GM21423 (cell line): Measurements from ENCODE around the gene CEACAM7.
"Not testable (repeated sequence)": the region's sequence is repeated elsewhere in the genome, so short reads cannot be mapped to it uniquely, and the experiment has no call there.

Source experiments
- ATAC-seq: cut with Tn5 transposase; IDR thresholded peaks from one replicate; pipeline ENCODE4 v1.9.1; 2021; ENCODE audit warnings: mild to moderate bottlenecking, moderate library complexity; ENCODE audit not compliant: unreplicated experiment

The CEACAM7 gene

GRCh38 chr19:41657157-41657556, 30.9 kb downstream of the CEACAM7 start:
- no peak for ATAC-seq

GRCh38 chr19:41656756-41657155, 31.3 kb downstream of the CEACAM7 start:
- not testable (repeated sequence) for ATAC-seq

GRCh38 chr19:41652250-41652649, 35.8 kb downstream of the CEACAM7 start:
- ATAC-seq = no peak

DNA sequence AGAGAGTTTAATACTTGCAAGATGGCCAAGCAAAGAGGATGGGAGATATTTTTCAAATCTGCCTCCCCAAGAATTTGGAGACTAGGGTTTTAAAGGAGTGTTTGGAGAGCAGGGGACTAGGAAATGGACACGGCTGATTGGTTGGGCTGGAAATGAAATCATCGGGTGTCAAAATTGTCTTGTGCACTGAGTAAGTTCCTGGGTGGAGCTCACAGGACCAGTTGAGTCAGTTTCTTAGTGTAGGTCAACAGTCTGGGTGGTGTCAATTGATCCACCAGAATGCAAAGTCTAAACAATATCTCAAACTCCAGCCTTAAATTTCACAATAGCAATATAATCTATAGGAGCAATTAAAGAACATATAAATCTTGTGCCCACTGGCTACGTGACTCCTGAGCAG, 38.2 kb downstream of the CEACAM7 start:
- no peak for ATAC-seq

DNA sequence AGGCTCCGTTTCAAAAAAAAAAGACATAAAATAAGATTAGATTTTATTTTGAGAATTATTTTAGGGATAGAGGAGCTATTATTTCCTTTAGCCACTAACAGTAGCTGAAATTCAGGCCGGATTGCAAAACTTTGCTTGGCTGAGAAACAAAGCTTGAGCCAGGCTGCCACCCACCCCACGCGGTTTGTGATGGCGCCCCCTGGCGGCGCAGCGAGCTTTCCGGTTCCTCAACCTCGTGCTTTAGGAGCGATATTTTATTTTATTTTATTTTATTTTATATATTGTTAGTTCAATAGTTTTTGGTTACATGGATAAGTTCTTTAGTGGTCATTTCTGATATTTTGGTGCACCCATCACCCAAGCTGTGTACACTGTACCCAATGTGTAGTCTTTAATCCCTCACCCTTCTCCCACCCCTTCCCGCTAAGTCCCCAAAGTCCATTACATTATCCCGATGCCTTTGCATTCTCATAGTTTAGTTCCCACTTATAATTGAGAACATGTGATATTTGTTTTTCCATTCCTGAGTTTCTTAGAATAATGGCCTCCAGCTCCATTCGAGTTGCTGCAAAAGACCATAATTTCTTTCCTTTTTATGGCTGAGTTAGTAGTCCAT, 41.4 kb downstream of the CEACAM7 start:
- ATAC-seq = no peak

DNA sequence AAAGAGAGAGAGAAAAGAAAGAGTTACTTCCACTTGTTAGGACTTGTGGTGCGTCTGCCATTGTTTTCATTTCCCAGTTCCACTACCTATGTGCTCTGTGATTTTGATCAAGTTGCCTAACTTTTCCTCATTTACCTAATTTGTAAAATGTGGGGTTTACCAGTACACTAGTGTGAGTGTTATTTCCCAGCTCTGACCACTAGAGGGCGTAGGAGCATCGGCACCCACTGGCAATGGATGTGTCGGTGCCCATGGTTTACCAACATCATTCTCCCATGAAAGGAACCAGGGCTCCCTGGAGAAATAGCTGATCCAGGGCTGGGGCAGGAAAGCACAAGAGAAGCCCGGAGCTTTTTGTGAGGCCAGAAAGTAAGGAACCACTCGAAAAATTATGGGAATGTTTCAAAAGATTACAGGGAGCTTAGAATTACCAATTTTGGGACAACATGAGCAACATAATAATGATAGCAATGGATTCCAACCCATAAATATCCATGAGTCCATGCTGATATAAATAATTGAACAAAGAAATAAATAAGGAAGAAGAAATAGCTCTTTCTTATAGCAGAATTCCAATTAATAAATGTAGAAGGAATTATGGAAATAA, 46.1 kb downstream of the CEACAM7 start:
- ATAC-seq = no peak

- ATAC-seq = no peak
These were observed 49.4 kb downstream of the CEACAM7 start for GRCh38 chr19:41638641-41639081.

- ATAC-seq = no peak
These were observed 50.6 kb downstream of the CEACAM7 start for GRCh38 chr19:41637484-41637883.

DNA sequence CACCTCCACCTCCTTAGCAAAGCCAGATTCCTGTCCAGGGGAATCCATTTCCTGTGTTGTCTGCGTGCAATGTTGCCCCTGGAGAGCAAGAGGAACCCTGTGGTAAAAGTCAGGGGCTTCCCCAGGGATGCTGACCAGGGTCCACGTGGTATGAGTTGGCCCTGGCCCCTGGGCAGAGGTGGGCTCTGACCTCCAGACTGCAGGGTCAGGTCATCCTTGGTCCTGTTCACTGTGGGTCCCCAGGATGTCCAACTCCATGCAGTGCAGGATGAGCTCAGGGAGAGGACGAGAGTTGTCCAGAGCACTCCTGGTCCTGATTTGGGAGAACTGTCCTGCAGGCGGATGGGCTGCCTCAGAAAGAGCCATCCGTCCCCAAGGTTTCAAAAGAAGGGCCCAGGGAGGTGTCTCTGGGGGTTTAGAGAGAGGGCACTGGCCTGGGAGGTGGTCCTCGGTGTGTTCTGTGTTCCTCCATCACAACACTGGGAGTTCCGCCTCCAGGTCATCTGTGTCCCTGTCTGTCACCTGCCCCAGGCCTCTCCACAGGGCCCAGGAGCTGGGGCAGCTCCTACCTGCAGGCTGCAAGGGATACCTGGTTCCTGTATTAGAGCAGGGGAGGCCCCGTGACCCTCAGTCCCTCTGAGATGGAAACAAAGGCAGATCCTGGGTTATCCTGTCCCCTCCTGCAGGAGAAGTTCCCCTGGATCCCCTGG, 59.9 kb downstream of the CEACAM7 start:
- ATAC-seq = no peak

GRCh38 chr19:41626877-41627276, 61.2 kb downstream of the CEACAM7 start, which contains the start of gene CEACAM4:
Gene CEACAM4 (minus strand): TSS chr19:41627074. CDS start chr19:41626963, 111 bp downstream.
- no peak for ATAC-seq

GRCh38 chr19:41626278-41626677, 61.8 kb downstream of the CEACAM7 start:
- ATAC-seq = no peak

DNA sequence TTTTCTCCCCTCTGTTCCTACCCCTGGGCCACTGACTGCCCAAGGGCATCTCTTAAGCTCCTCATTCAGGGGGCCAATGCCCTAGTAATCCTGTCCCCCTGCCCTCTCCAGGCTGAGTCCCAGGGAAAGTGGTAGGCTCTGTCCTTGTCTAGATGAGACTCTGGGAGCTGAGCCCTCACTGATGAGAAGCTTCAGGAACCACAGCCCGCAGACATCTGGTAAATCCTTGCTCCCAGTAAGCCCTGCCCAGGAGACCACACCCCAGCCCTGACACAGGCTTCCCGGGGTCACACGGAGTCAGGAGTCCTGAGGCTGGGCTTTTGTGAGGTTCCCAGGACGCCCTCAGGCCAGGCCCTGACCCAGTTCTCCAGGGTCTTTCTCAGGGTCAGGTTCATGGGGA, 63.1 kb downstream of the CEACAM7 start:
- no peak for ATAC-seq

DNA sequence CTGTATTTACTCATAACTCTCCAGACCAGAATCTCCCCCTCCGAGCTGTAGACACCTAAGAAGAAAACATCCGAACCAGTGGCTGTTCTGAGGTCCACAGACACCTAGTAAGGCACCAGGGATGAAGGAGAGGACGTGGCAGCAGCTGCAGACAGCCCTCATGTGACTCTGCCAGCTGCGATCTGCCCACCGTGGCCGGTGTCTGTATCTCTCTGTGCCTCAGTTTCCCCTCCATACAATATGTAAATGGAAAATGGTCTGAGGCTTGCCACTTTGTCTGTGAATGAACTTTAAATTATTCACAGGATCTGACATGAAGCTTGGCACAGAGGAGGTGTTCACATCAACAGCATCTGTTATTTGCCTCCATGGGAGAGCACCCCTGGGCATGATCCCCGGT, 63.6 kb downstream of the CEACAM7 start:
- ATAC-seq = no peak

- ATAC-seq = no peak
These were observed 64.7 kb downstream of the CEACAM7 start for GRCh38 chr19:41623360-41623759.
